GM21825 (cell line): Measurements from ENCODE around the gene RAE1.
"Not testable (repeated sequence)": the region's sequence is repeated elsewhere in the genome, so short reads cannot be mapped to it uniquely, and the experiment has no call there.

ENCODE experiments used
- ATAC-seq: cut with Tn5 transposase; IDR thresholded peaks from one replicate; pipeline ENCODE4 v1.9.1; 2021; ENCODE audit warnings: mild to moderate bottlenecking, moderate library complexity; ENCODE audit not compliant: unreplicated experiment

Gene RAE1

DNA sequence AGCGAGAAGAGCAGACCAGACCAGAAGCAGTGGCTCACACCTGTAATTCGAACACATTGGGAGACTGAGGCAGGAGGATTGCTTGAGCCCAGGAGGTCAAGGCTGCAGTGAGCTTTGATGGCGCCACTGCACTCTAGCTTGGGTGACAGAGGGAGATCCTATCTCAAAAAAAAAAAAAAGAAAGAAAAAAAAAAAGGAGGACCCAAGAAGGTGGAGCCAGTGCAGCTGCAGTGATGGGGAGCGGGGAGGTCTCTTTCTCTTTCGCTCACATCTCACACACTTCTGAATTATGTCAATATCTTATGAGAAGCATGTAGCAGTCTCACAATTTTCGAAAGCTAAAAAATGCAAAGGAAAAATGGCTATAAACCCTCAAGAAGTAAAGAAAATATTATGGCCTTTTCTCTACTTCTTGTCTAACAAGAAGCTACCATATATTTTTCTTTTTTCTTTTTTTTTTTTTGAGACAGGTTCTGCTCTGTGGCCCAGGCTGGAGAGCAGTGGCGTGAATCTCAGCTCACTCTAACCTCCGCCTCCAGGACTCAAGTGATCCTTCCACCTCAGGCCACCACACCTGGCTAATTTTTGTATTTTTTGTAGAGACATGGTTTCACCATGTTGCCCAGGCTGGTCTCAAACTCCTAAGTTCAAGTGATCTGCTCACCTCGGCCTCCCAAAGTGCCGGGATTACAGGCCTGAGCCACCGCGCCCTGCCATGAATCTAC lies 25.3 kb upstream of the RAE1 start:
- no peak for ATAC-seq

DNA sequence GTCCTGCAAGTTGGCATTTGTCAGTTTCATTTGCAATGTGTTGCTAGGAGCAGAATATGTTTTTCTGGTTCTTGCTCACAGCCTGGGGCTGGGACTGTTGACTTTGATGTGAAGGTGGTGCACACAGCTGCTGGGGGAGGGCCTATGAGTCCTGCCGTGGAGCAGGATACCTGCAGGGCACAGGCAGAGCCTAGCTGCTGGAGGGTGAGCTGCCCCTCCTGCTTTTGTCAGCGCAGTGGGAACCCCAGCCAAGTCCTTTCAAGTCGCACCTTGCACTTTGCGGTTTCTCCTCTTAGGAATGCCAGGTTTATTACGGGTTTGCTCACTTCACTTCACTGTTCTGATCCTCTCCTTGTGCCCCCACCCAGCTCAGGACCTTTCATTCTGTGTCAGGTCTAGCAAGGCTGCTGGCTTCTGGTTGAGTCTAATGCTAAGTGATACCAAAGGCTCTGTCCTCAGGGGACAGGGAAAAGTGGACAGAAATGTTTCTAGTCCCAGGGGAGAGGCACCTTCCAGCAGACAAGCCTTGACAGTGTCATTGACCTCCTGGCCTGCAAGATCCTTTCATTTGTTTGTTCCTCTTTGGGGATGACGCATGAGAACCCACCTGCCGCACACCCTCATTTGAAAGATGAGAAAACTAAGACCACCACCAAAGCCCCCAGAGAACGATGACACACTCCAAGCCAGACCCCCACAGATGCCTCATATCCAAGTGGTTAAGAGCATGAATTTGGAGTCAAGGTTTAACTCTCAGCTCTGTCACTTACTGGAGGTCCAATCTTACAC lies 24.2 kb upstream of the RAE1 start:
- no peak for ATAC-seq

DNA sequence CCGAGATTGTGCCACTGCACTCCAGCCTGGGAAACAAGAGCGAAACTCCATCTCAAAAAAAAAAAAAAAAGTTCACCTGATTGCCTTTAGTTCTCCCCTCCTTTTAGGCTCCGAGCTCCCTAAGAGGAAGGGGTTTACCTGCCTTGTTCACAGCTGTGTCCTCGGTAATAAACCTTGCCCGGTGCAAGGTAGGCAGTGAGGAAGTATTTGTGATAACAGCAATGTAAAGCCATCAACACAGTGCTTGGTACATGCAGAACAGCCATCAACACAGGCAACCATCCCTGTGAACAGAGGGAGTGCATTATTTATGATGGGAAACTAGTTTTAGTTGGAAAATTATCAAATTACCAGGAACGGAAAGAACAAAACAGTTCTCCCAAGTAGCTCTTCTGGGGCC lies 23.2 kb upstream of the RAE1 start:
- no peak for ATAC-seq

- no peak for ATAC-seq
Observed at GRCh38 chr20:57329608-57330221, 21.3 kb upstream of the RAE1 start, which contains the start of gene SPO11. SPO11 (plus strand) TSS chr20:57329803; CDS start chr20:57329868, 65 bp downstream.

DNA sequence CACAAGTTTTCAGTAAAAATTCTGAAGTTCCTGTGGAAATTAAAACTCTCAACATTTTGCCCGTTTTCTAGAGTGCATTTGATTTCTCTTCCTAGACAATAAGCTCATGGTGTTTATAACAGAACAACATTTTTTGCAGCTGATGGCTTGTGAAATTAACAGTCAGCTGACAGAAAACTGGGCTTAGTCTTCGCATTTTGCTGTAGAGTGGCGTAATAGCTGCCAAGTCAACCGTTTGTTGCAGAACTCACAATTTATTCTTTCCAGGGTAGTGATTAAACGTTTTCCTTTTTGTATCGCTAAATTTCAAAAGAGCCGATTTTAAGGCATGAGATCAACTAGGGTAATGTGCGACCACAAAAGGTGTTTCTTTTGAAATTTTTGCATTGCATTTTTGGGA lies 20.1 kb upstream of the RAE1 start:
- ATAC-seq: no peak

GRCh38 chr20:57332105-57333089 lies 18.7 kb upstream of the RAE1 start:
- no peak for ATAC-seq

DNA sequence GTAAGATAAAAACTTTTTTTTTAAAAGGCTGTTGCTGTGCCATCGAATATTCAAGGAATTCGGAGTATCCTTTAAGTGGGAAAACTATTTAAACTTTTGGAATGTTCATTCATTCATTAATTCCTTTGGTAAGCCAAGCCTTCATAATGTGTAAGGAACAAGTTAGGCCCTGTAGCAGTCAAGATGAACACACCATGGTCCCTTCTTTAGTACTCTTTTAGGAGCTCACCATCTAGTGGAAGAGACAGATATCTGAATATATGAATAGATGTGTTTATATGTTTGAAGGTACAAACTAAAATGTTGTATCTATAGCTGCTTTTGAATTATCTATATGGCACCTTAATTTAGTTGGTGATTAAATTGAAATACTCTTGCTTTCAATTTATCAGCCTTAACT lies 15.7 kb upstream of the RAE1 start:
- no peak for ATAC-seq

DNA sequence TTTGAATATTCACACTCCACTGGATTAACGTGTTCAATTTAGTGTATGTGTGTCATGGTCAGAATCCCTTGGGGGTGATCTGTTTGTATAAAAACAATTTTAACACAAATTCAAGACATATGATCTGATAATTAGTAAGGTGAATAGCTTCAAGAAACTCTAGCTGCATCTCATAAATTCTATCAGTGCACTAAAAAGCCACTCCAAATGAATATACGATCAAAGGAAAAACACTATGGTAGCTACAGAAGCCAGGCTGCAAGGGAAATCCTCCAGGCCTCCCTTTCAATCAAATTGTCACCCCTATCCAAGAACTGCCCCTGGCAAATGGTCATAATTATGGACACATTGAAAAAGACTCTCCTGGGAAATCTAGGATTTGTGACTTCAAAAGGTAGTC lies 9.4 kb upstream of the RAE1 start:
- no peak for ATAC-seq

DNA sequence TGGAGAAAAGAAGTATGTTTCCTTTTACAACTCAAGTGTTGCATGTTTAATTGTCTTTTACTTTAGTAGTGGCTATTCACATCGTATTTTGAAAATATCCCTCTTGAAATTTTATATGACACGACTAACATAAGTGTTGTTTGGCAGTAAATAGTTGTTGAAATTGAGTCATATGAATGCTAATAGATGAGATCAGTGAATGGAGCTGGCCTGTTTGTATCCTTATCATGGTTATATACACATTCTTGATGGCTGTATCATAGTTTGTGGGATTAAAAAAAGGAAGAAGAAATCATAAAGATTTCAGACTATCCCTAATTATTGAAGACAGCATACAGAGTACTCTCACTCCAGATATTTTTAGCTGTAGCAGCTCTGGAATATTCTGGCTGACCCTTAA lies 8.2 kb upstream of the RAE1 start:
- ATAC-seq: no peak

GRCh38 chr20:57346477-57346876 lies 4.6 kb upstream of the RAE1 start:
- no peak for ATAC-seq

- no peak for ATAC-seq
Observed at GRCh38 chr20:57347393-57347792, 3.7 kb upstream of the RAE1 start.

- not testable (repeated sequence) for ATAC-seq
Observed at GRCh38 chr20:57348200-57348921, 2.7 kb upstream of the RAE1 start.

- ATAC-seq: not testable (repeated sequence)
Observed at GRCh38 chr20:57348922-57349574, 2.0 kb upstream of the RAE1 start.

DNA sequence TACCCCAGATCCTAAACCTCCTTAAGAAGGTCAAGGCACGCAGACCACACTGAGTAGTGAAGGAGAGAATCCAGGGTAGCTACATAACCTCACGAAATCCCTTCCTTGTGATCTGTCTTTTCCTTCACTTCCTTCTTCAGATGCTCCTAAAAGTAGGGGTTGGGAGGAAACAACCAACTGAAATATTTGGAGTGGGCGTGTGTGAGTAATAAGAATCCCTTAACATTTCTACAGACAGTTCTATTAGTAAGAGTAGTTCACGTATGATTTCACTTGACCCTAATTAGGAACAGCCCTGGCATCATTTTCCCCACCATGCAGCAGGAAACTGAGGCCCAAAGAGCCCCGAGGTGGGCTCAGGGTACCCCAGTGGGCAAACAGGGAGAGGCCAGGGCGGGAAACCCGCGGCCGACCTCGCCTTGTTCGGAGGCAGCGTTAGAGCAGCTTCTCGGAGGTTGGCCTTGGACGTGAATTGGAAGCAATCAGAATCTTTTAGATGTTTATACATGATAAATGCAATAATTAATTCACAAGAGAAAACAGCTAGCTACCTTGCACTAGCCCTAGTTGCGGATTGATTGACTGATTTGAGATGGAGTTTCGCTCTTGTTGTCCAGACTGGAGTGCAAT lies 859 bp upstream of the RAE1 start:
- no peak for ATAC-seq

- ATAC-seq: not testable (repeated sequence)
Observed at GRCh38 chr20:57350726-57351041, 371 bp upstream of the RAE1 start.

GRCh38 chr20:57352305-57352704 lies 1.2 kb downstream of the RAE1 start:
- no peak for ATAC-seq

DNA sequence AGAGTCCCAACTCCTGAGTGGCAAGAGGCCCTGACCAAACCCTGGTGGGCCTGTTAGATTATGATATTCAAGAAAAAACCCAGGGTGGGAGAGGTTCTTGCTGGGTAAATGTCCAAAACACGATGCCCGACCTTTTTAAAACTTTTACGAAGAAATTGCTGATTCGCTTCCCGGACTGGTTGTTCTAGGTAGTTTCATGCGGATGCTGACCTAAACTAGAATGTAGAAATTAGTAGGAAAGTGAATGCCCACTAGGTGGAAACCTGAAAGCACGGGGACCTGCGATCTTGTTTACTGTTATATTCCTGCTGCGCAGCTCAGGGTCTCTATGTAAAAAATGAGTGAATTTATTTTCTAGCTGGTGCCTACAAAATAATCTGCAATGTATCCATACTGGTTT lies 2.3 kb downstream of the RAE1 start:
- ATAC-seq: no peak

DNA sequence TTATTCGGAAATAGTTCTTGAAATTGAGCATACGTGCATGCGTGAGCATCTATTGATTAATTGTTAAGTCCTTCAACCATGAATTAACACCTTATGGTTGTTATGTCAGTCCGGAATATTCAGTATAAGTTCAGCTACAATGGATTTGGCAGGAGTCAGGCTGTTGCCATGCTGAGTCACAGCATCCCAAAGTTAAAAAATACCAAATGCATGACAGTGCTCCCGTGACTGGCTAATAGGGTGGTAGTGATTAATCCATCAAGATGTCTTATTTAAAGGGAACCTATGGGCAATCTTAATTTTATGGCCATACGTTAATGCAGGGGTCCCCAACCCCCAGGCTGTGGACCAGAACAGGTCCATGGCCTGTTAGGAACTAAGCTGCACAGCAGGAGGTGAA lies 10.5 kb downstream of the RAE1 start:
- ATAC-seq: no peak

- no peak for ATAC-seq
Observed at GRCh38 chr20:57364451-57364850, 13.4 kb downstream of the RAE1 start.
